Measurements from ENCODE around the gene IFNA17. TPM values are rescaled to one million over a fixed set of nuclear protein-coding genes. Genes with fewer than 3 reads are reported as not detected.
"Not testable (repeated sequence)": the region's sequence is repeated elsewhere in the genome, so short reads cannot be mapped to it uniquely, and the experiment has no call there.

Gene IFNA17
- total RNA-seq, 1 experiment from 2014 or later: not detected

DNA sequence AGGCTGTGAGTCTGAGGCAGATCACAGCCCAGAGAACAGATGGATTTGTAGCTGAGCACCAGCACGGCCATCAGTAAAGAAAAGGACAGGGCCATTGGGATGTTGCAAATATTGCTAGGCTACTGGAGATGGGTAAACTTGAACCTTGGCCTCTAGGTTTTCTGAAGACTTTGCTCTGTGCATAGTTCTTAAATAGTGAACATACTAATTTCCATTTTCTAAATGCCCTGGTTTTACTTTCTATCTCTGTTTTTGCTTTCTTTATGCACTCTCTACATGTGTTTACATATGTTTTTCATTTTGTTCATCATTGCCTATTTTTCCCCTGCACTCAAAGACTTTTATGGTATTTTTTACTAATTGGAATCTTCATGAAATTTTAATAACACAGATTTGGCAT is 10.8 kb downstream of the IFNA17 start, which contains the start of gene IFNA16:
Gene IFNA16 (minus strand): TSS at position 101 of the 400 bp plus-strand sequence. CDS start 6 bp downstream, at position 95.
- H3K4me1 ChIP-seq (ENCODE audit: low read length); DNase-seq; H3K9me3 ChIP-seq (ENCODE audit: low read length); H3K79me2 ChIP-seq (ENCODE audit: low read length); H3K36me3 ChIP-seq (ENCODE audit: insufficient read depth, low read length); H3K9ac ChIP-seq (ENCODE audit: low read length); H3K4me3 ChIP-seq (ENCODE audit: low read length); H4K20me1 ChIP-seq (ENCODE audit: insufficient read depth, low read depth, low read length); H3K9me2 ChIP-seq (replicated peaks; ENCODE audit: insufficient read depth, low read length); H3K27me3 ChIP-seq (ENCODE audit: low read length); H3K27ac ChIP-seq (ENCODE audit: low read length); H2AFZ ChIP-seq (ENCODE audit: low read length); H3K4me2 ChIP-seq (ENCODE audit: low read depth, low read length, poor library complexity, severe bottlenecking): not testable (repeated sequence)

GRCh38 chr9:21213411-21214326 is 14.4 kb downstream of the IFNA17 start:
- H3K9me2 ChIP-seq (replicated peaks; ENCODE audit: insufficient read depth, low read length); H3K4me3 ChIP-seq (ENCODE audit: low read length); H3K36me3 ChIP-seq (ENCODE audit: insufficient read depth, low read length); H3K9me3 ChIP-seq (ENCODE audit: low read length); H4K20me1 ChIP-seq (ENCODE audit: insufficient read depth, low read depth, low read length); H3K27me3 ChIP-seq (ENCODE audit: low read length); H3K4me2 ChIP-seq (ENCODE audit: low read depth, low read length, poor library complexity, severe bottlenecking); H3K9ac ChIP-seq (ENCODE audit: low read length); H2AFZ ChIP-seq (ENCODE audit: low read length); H3K27ac ChIP-seq (ENCODE audit: low read length); H3K79me2 ChIP-seq (ENCODE audit: low read length); H3K4me1 ChIP-seq (ENCODE audit: low read length): not testable (repeated sequence)
- peak; percentile 52 for DNase-seq

DNA sequence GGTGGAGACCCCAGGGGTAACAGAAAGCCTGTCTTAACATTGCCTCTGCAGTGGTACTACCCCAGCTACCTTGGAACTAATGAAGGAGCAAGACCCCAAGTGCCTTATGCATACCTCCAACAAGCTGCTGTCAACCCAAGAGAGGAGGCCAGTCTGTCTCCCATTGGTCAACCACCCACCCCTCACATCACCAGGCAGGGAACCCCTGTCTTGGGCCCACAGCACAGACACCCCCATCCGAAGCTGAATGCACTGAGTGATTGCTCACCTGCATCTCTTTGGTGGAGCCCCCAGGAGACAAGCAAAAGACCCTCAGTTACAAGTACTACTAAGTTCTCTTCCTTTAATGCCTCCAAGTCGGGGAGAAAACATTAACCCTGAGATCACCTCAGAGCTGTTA is 15.9 kb downstream of the IFNA17 start:
- not testable (repeated sequence) for H3K36me3 ChIP-seq (ENCODE audit: insufficient read depth, low read length); H3K9me2 ChIP-seq (replicated peaks; ENCODE audit: insufficient read depth, low read length)

DNA sequence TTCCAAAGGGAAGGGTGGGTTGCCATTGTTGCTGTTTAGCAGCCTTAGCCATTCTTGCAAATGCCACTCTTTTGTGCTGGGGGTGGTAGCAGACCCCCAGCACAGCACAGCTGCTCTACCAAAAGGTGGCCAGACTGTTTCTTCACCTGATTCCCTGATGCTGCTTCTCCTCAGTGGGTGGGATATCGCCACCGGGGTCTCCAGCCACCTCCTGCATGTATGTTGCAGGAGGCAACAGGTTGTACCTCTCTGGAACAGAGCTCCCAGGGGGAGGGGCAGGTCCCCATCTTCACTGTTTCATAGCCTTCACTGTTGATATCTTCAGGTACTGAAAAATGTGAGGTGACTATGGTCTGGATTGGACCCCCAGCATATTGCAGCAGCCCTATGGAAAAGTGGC is 17.2 kb downstream of the IFNA17 start:
- not testable (repeated sequence) for H3K36me3 ChIP-seq (ENCODE audit: insufficient read depth, low read length); H3K9me2 ChIP-seq (replicated peaks; ENCODE audit: insufficient read depth, low read length); H3K9me3 ChIP-seq (ENCODE audit: low read length); H4K20me1 ChIP-seq (ENCODE audit: insufficient read depth, low read depth, low read length); H2AFZ ChIP-seq (ENCODE audit: low read length); H3K9ac ChIP-seq (ENCODE audit: low read length); H3K4me1 ChIP-seq (ENCODE audit: low read length); H3K27ac ChIP-seq (ENCODE audit: low read length); H3K79me2 ChIP-seq (ENCODE audit: low read length); H3K4me2 ChIP-seq (ENCODE audit: low read depth, low read length, poor library complexity, severe bottlenecking); H3K27me3 ChIP-seq (ENCODE audit: low read length); H3K4me3 ChIP-seq (ENCODE audit: low read length); DNase-seq

More for the DNA sequence above, 15.9 kb downstream of the IFNA17 start:
- not testable (repeated sequence) for H3K9me3 ChIP-seq (ENCODE audit: low read length); H3K4me1 ChIP-seq (ENCODE audit: low read length); DNase-seq; H3K4me3 ChIP-seq (ENCODE audit: low read length); H2AFZ ChIP-seq (ENCODE audit: low read length); H3K4me2 ChIP-seq (ENCODE audit: low read depth, low read length, poor library complexity, severe bottlenecking); H4K20me1 ChIP-seq (ENCODE audit: insufficient read depth, low read depth, low read length); H3K27me3 ChIP-seq (ENCODE audit: low read length); H3K27ac ChIP-seq (ENCODE audit: low read length); H3K9ac ChIP-seq (ENCODE audit: low read length); H3K79me2 ChIP-seq (ENCODE audit: low read length)

DNA sequence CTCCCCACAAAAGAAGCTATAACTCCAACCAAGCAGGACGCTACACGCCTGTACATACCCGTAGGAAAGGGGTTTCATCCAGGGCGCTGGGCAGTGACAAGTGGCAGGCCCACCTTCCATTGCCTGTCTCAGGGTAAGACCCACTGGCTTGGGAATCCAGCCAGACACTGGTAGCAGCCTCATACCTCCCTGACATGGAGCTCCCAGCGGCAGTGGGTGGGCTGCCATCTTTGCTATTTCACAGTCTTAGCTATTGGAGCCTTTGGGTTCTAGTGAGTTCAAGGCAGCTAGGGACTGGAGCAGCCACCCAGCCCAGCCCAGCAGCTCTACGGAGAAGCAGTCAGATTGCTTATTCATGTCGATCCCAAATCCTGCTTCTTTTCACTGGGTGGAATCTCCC is 17.7 kb downstream of the IFNA17 start:
- H3K9ac ChIP-seq (ENCODE audit: low read length): no peak overlapping the region
- H2AFZ ChIP-seq (ENCODE audit: low read length): no peak overlapping the region
- no peaks in the 10 kb centered on the region for H3K9me3 ChIP-seq (ENCODE audit: low read length)
- no peaks in the 10 kb centered on the region for H3K4me1 ChIP-seq (ENCODE audit: low read length)
- H3K79me2 ChIP-seq (ENCODE audit: low read length): no peaks in the 10 kb centered on the region
- no peak for DNase-seq
- H3K27ac ChIP-seq (ENCODE audit: low read length): no peak overlapping the region
- no peaks in the 10 kb centered on the region for H3K9me2 ChIP-seq (replicated peaks; ENCODE audit: insufficient read depth, low read length)
- no peak overlapping the region for H3K4me3 ChIP-seq (ENCODE audit: low read length)
- H3K27me3 ChIP-seq (ENCODE audit: low read length): no peaks in the 10 kb centered on the region
- no peaks in the 10 kb centered on the region for H4K20me1 ChIP-seq (ENCODE audit: insufficient read depth, low read depth, low read length)
- H3K4me2 ChIP-seq (ENCODE audit: low read depth, low read length, poor library complexity, severe bottlenecking): no peak overlapping the region
- H3K36me3 ChIP-seq (ENCODE audit: insufficient read depth, low read length): no peaks in the 10 kb centered on the region

DNA sequence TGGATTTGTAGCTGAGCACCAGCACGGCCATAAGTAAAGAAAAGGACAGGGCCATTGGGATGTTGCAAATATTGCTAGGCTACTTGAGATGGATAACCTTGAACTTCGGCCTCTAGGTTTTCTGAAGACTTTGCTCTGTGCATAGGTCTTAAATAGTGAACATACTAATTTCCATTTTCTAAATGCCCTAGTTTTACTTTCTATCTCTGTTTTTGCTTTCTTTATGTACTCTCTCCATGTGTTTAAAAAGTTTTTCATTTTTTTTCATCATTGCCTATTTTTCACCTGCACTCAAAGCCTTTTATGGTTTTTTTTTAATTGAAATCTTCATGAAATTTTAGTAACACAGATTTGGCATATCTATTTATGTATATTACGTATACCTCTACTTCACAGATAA is 21.0 kb downstream of the IFNA17 start, which contains the start of gene IFNA10:
Gene IFNA10 (minus strand): TSS at position 101 of the 400 bp plus-strand sequence. CDS start 46 bp downstream, at position 55.
- H3K27ac ChIP-seq (ENCODE audit: low read length); H3K4me2 ChIP-seq (ENCODE audit: low read depth, low read length, poor library complexity, severe bottlenecking); H3K36me3 ChIP-seq (ENCODE audit: insufficient read depth, low read length); H3K4me3 ChIP-seq (ENCODE audit: low read length); H3K4me1 ChIP-seq (ENCODE audit: low read length); H3K79me2 ChIP-seq (ENCODE audit: low read length); H3K27me3 ChIP-seq (ENCODE audit: low read length); H3K9ac ChIP-seq (ENCODE audit: low read length); DNase-seq; H3K9me3 ChIP-seq (ENCODE audit: low read length); H4K20me1 ChIP-seq (ENCODE audit: insufficient read depth, low read depth, low read length); H3K9me2 ChIP-seq (replicated peaks; ENCODE audit: insufficient read depth, low read length); H2AFZ ChIP-seq (ENCODE audit: low read length): not testable (repeated sequence)

DNA sequence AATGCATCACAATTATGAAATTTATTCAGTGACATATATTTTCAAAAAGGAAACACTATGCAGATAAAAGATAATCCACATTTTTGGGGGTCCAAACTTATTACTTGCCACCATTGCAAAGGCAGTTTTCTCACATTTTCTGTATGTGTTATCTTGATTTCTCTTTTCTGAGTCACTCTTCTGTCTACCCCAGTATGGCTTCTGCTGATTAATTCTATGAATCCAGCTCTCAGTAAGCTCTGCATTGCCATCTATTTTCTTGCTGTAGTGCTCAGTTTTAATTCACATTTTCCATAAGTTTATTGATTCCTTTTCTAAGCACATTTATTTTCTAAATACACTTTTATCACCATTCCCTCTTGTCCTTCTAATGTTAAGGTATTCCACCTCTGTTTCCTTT is 22.8 kb downstream of the IFNA17 start:
- H3K4me3 ChIP-seq (ENCODE audit: low read length): no peak overlapping the region
- no peak overlapping the region for H3K27ac ChIP-seq (ENCODE audit: low read length)
- H3K9me2 ChIP-seq (replicated peaks; ENCODE audit: insufficient read depth, low read length): no peaks in the 10 kb centered on the region
- no peak for DNase-seq
- no peaks in the 10 kb centered on the region for H4K20me1 ChIP-seq (ENCODE audit: insufficient read depth, low read depth, low read length)
- H3K4me2 ChIP-seq (ENCODE audit: low read depth, low read length, poor library complexity, severe bottlenecking): no peak overlapping the region
- H3K36me3 ChIP-seq (ENCODE audit: insufficient read depth, low read length): no peaks in the 10 kb centered on the region
- H2AFZ ChIP-seq (ENCODE audit: low read length): no peak overlapping the region
- H3K9me3 ChIP-seq (ENCODE audit: low read length): no peaks in the 10 kb centered on the region
- no peaks in the 10 kb centered on the region for H3K27me3 ChIP-seq (ENCODE audit: low read length)
- H3K4me1 ChIP-seq (ENCODE audit: low read length): no peaks in the 10 kb centered on the region
- H3K9ac ChIP-seq (ENCODE audit: low read length): no peak overlapping the region
- no peaks in the 10 kb centered on the region for H3K79me2 ChIP-seq (ENCODE audit: low read length)

- not testable (repeated sequence) for H3K4me1 ChIP-seq (ENCODE audit: low read length); H2AFZ ChIP-seq (ENCODE audit: low read length); H3K4me2 ChIP-seq (ENCODE audit: low read depth, low read length, poor library complexity, severe bottlenecking); H3K27ac ChIP-seq (ENCODE audit: low read length); H3K9ac ChIP-seq (ENCODE audit: low read length); H3K27me3 ChIP-seq (ENCODE audit: low read length); H3K36me3 ChIP-seq (ENCODE audit: insufficient read depth, low read length); H3K9me2 ChIP-seq (replicated peaks; ENCODE audit: insufficient read depth, low read length); H3K79me2 ChIP-seq (ENCODE audit: low read length); DNase-seq; H4K20me1 ChIP-seq (ENCODE audit: insufficient read depth, low read depth, low read length); H3K4me3 ChIP-seq (ENCODE audit: low read length); H3K9me3 ChIP-seq (ENCODE audit: low read length)
Measured at GRCh38 chr9:21202105-21202504, 25.9 kb downstream of the IFNA17 start, which contains the start of gene IFNA7. IFNA7 (minus strand) TSS chr9:21202205; CDS start chr9:21202165, 40 bp downstream.
